Measurements from ENCODE around the gene SNX27. TPM values are rescaled to one million over a fixed set of nuclear protein-coding genes. Genes with fewer than 3 reads are reported as not detected.

SNX27 gene
- total and polyA plus RNA-seq, 10 of the 15 experiments (the other 5 are each of a cell fraction or from before 2014, with no cell fraction given) = 3.8 to 21.8 (median 12.5) TPM

DNA sequence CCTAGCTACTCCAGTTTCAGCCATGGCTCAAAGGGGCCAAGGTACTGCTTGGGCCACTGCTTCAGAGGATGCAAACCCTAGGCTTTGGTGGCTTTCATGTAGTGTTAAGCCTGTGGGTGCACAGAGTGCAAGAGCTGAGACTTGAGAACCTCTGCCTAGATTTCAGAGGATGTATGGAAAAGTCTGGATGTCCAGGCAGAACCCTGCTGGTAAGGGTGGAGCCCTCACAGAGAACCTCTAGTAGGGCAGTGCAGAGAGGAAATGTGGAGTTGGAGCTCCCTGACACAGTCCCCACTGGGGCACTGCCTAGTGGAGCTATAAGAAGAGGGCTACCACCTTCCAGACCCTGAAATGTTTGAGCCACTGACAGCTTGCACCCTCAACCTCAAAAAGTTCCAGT is 125.6 kb downstream of the SNX27 start:
- Histone ChIP-seq H3K79me2 (ENCODE audit: control insufficient read depth, insufficient read depth, low read length) (no peaks in the 10 kb centered on the region), H3K9ac (ENCODE audit: control insufficient read depth, insufficient read depth, low read length) (no peak overlapping the region), H3K27me3 (replicated peaks in 1 of 2; ENCODE audit: control insufficient read depth in 2 of 2, insufficient read depth in 2 of 2, low read length in 1 of 2) (no peaks in the 10 kb centered on the region), H3K4me1 (ENCODE audit: control insufficient read depth, insufficient read depth, low read length) (no peaks in the 10 kb centered on the region), H3K9me3 (replicated peaks; ENCODE audit: control insufficient read depth, insufficient read depth, low read length) (peaks cover 7% of the 10 kb centered on the region; the same call in 1 of the 3 replicates), H3K4me2 (ENCODE audit: control insufficient read depth, insufficient read depth) (no peak overlapping the region), H4K20me1 (ENCODE audit: control insufficient read depth, insufficient read depth) (no peaks in the 10 kb centered on the region), H3K27ac (ENCODE audit: control insufficient read depth, insufficient read depth) (no peak overlapping the region), H3K36me3 (ENCODE audit: control insufficient read depth in 2 of 2, insufficient read depth in 2 of 2, low read length in 1 of 2) (no peaks in the 10 kb centered on the region), H2AFZ (ENCODE audit: control insufficient read depth, low read depth, low read length) (no peak overlapping the region), H3K4me3 (no peak overlapping the region)
- TF ChIP-seq NRF1 (conservative IDR thresholded peaks at IDR 0.05; ENCODE audit: low read depth, low read length) (no peak), CHD1 (IDR thresholded peaks at IDR 0.05; ENCODE audit: low read depth, low read length) (no peak), HDGF (IDR thresholded peaks at IDR 0.05) (no peak), BACH1 (IDR thresholded peaks at IDR 0.05; ENCODE audit: borderline replicate concordance) (no peak), STAT3 (IDR thresholded peaks at IDR 0.05; ENCODE audit: low read depth, low read length) (no peak), HCFC1 (IDR thresholded peaks at IDR 0.05; ENCODE audit: low read length) (no peak), SUZ12 (IDR thresholded peaks at IDR 0.05; ENCODE audit: unreplicated experiment) (no peak), BHLHE40 (IDR thresholded peaks at IDR 0.05; ENCODE audit: borderline replicate concordance in 1 of 2, low read depth in 2 of 2, low read length in 1 of 2) (no peak)
- TF ChIP-seq, protein P1, sequence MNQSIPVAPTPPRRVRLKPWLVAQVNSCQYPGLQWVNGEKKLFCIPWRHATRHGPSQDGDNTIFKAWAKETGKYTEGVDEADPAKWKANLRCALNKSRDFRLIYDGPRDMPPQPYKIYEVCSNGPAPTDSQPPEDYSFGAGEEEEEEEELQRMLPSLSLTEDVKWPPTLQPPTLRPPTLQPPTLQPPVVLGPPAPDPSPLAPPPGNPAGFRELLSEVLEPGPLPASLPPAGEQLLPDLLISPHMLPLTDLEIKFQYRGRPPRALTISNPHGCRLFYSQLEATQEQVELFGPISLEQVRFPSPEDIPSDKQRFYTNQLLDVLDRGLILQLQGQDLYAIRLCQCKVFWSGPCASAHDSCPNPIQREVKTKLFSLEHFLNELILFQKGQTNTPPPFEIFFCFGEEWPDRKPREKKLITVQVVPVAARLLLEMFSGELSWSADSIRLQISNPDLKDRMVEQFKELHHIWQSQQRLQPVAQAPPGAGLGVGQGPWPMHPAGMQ (IDR thresholded peaks at IDR 0.05; ENCODE audit: borderline replicate concordance) = no peak
- TF ChIP-seq, protein P2, sequence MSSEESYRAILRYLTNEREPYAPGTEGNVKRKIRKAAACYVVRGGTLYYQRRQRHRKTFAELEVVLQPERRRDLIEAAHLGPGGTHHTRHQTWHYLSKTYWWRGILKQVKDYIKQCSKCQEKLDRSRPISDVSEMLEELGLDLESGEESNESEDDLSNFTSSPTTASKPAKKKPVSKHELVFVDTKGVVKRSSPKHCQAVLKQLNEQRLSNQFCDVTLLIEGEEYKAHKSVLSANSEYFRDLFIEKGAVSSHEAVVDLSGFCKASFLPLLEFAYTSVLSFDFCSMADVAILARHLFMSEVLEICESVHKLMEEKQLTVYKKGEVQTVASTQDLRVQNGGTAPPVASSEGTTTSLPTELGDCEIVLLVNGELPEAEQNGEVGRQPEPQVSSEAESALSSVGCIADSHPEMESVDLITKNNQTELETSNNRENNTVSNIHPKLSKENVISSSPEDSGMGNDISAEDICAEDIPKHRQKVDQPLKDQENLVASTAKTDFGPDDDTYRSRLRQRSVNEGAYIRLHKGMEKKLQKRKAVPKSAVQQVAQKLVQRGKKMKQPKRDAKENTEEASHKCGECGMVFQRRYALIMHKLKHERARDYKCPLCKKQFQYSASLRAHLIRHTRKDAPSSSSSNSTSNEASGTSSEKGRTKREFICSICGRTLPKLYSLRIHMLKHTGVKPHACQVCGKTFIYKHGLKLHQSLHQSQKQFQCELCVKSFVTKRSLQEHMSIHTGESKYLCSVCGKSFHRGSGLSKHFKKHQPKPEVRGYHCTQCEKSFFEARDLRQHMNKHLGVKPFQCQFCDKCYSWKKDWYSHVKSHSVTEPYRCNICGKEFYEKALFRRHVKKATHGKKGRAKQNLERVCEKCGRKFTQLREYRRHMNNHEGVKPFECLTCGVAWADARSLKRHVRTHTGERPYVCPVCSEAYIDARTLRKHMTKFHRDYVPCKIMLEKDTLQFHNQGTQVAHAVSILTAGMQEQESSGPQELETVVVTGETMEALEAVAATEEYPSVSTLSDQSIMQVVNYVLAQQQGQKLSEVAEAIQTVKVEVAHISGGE (CRISPR knock-in tag; IDR thresholded peaks at IDR 0.05) = no peak
- TF ChIP-seq, protein P3, sequence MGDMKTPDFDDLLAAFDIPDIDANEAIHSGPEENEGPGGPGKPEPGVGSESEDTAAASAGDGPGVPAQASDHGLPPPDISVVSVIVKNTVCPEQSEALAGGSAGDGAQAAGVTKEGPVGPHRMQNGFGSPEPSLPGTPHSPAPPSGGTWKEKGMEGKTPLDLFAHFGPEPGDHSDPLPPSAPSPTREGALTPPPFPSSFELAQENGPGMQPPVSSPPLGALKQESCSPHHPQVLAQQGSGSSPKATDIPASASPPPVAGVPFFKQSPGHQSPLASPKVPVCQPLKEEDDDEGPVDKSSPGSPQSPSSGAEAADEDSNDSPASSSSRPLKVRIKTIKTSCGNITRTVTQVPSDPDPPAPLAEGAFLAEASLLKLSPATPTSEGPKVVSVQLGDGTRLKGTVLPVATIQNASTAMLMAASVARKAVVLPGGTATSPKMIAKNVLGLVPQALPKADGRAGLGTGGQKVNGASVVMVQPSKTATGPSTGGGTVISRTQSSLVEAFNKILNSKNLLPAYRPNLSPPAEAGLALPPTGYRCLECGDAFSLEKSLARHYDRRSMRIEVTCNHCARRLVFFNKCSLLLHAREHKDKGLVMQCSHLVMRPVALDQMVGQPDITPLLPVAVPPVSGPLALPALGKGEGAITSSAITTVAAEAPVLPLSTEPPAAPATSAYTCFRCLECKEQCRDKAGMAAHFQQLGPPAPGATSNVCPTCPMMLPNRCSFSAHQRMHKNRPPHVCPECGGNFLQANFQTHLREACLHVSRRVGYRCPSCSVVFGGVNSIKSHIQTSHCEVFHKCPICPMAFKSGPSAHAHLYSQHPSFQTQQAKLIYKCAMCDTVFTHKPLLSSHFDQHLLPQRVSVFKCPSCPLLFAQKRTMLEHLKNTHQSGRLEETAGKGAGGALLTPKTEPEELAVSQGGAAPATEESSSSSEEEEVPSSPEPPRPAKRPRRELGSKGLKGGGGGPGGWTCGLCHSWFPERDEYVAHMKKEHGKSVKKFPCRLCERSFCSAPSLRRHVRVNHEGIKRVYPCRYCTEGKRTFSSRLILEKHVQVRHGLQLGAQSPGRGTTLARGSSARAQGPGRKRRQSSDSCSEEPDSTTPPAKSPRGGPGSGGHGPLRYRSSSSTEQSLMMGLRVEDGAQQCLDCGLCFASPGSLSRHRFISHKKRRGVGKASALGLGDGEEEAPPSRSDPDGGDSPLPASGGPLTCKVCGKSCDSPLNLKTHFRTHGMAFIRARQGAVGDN (IDR thresholded peaks at IDR 0.05) = no peak
- TF ChIP-seq, protein P4, sequence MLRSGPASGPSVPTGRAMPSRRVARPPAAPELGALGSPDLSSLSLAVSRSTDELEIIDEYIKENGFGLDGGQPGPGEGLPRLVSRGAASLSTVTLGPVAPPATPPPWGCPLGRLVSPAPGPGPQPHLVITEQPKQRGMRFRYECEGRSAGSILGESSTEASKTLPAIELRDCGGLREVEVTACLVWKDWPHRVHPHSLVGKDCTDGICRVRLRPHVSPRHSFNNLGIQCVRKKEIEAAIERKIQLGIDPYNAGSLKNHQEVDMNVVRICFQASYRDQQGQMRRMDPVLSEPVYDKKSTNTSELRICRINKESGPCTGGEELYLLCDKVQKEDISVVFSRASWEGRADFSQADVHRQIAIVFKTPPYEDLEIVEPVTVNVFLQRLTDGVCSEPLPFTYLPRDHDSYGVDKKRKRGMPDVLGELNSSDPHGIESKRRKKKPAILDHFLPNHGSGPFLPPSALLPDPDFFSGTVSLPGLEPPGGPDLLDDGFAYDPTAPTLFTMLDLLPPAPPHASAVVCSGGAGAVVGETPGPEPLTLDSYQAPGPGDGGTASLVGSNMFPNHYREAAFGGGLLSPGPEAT (IDR thresholded peaks at IDR 0.05; ENCODE audit: low read depth) = no peak
- DNase-seq (ENCODE audit: low read depth, low spot score) (no peak), FAIRE-seq (no peak), ATAC-seq (no peak)
- SMC1A ChIA-PET (ENCODE audit: uncharacterized antibody, unreplicated experiment) = interaction anchor here (1.1 kb wide), 1 partner anchor 143 kb away, joined by 3 read pairs; no protein-coding TSS in a partner anchor
- POLR2A ChIA-PET = no interaction called here
- CTCF ChIA-PET = interaction anchor here (2.5 kb wide), 1 partner anchor 144 kb away, joined by 7 read pairs; no protein-coding TSS in a partner anchor
- RAD21 ChIA-PET (ENCODE audit: unreplicated experiment) = no interaction called here
- intact Hi-C loops (cut with micrococcal nuclease; ENCODE audit: unreplicated experiment) (no loop called here), in situ Hi-C loops (cut with MboI) (loop anchor here (5.0 kb wide), 1 partner anchor 50 kb away; no protein-coding TSS in a partner anchor)
- no TSS peak for BruUV-seq (replicated peaks)
